Tibial nerve (tissue), 4 donors: ENCODE data around the gene MGAT3.

Experiments
- CTCF ChIP-seq, 5 experiments: fragments of 200-600 bp in 3 of 5; fragments of 450-650 bp in 2 of 5; sonication (generic) in 3 of 5; IDR thresholded peaks; one replicate each; pipeline ENCODE4 v1.5.1; 2016 to 2019; ENCODE audit warnings: antibody characterized with exemption in 5 of 5, mild to moderate bottlenecking in 3 of 5, moderate library complexity in 2 of 5
- EP300 ChIP-seq, 2 donors: sonication (generic); formaldehyde crosslinking; IDR thresholded peaks; one replicate each; pipeline ENCODE4 v1.6.1; 2017; ENCODE audit warnings: antibody characterized with exemption in 2 of 2, mild to moderate bottlenecking in 1 of 2
- POLR2A ChIP-seq, 2 donors: fragments of 450-650 bp; IDR thresholded peaks; one replicate each; pipeline ENCODE4 v1.6.1; 2017; ENCODE audit warnings: antibody characterized with exemption in 2 of 2, mild to moderate bottlenecking in 2 of 2, moderate library complexity in 2 of 2

GRCh38 chr22:39518996-39519680, 62.3 kb downstream of the MGAT3 start:
- TF ChIP-seq CTCF (IDR thresholded peaks at IDR 0.05) (no peak), POLR2A (IDR thresholded peaks at IDR 0.05) (no peak), EP300 (IDR thresholded peaks at IDR 0.05) (no peak)
